Measurements from ENCODE around the gene PRDM1.

GRCh38 chr6:106133040-106133439 lies 46.9 kb downstream of the PRDM1 start:
- TF ChIP-seq CTCF (IDR thresholded peaks at IDR 0.05) (no peak), POLR2A (IDR thresholded peaks at IDR 0.05) (no peak)

Measured in body of pancreas (tissue), 4 donors.